C4-2B (cell line): ENCODE results near the gene PCDHB7.
"Not testable (repeated sequence)": the region's sequence is repeated elsewhere in the genome, so short reads cannot be mapped to it uniquely, and the experiment has no call there.

ENCODE experiments used
- CTCF ChIP-seq: fragments of 450-650 bp; conservative IDR thresholded peaks from 2 replicates; pipeline ENCODE4 v1.5.1; 2017; ENCODE audit warnings: mild to moderate bottlenecking
- ZFX ChIP-seq: fragments of 450-650 bp; IDR thresholded peaks from 2 replicates; pipeline ENCODE4 v1.6.1; 2017

GRCh38 chr5:141194332-141194731 is 21.9 kb downstream of the PCDHB7 start:
- not testable (repeated sequence) for TF ChIP-seq CTCF, ZFX
